ENCODE measurements around the gene KDM6A. TPM values are rescaled to one million over a fixed set of nuclear protein-coding genes. Genes with fewer than 3 reads are reported as not detected.
"Not testable (repeated sequence)": the region's sequence is repeated elsewhere in the genome, so short reads cannot be mapped to it uniquely, and the experiment has no call there.

The KDM6A gene
- polyA plus RNA-seq, 1 donor from 2014 or later = 13.2 TPM

- Mint-ChIP-seq H3K27ac (peak overlapping the region in 1 of 3 donors; percentile 43), H3K36me3 (peaks cover 8% of the 10 kb centered on the region), H3K9me3 (peaks cover 0 to 10% (median 8%) of the 10 kb centered on the region in 3 donors), H3K4me3 (peak overlapping the region in 1 of 4 donors; percentile 67), H3K27me3 (no peaks in the 10 kb centered on the region), H3K4me1 (peaks cover 12 to 29% (median 23%) of the 10 kb centered on the region in 3 donors)
Measured at GRCh38 chrX:45007598-45007997, 134.6 kb downstream of the KDM6A start.

GRCh38 chrX:45009371-45010000 is 136.5 kb downstream of the KDM6A start:
- Mint-ChIP-seq H3K27ac (no peak overlapping the region), H3K36me3 (peaks cover 5% of the 10 kb centered on the region), H3K27me3 (no peaks in the 10 kb centered on the region), H3K9me3 (peaks cover 0 to 10% (median 8%) of the 10 kb centered on the region in 3 donors), H3K4me3 (no peak overlapping the region), H3K4me1 (peaks cover 8 to 37% (median 31%) of the 10 kb centered on the region in 3 donors)

GRCh38 chrX:45011131-45011530 is 138.1 kb downstream of the KDM6A start:
- peaks cover 15 to 40% (median 39%) of the 10 kb centered on the region in 3 donors for H3K4me1 Mint-ChIP-seq

GRCh38 chrX:45011597-45011996 is 138.6 kb downstream of the KDM6A start:
- peaks cover 0 to 3% (median under 1%) of the 10 kb centered on the region in 3 donors for H3K9me3 Mint-ChIP-seq
- H3K4me3 Mint-ChIP-seq = no peak overlapping the region
- H3K4me1 Mint-ChIP-seq = peaks cover 15 to 36% (median 35%) of the 10 kb centered on the region in 3 donors
- H3K27me3 Mint-ChIP-seq = no peaks in the 10 kb centered on the region
- H3K36me3 Mint-ChIP-seq = peaks cover 4% of the 10 kb centered on the region
- H3K27ac Mint-ChIP-seq = no peak overlapping the region

More at GRCh38 chrX:45011131-45011530, 138.1 kb downstream of the KDM6A start:
- peaks cover 4% of the 10 kb centered on the region for H3K36me3 Mint-ChIP-seq
- no peaks in the 10 kb centered on the region for H3K27me3 Mint-ChIP-seq
- no peak overlapping the region for H3K4me3 Mint-ChIP-seq
- peaks cover 0 to 7% (median 4%) of the 10 kb centered on the region in 3 donors for H3K9me3 Mint-ChIP-seq
- no peak overlapping the region for H3K27ac Mint-ChIP-seq

GRCh38 chrX:45017946-45018345 is 145.0 kb downstream of the KDM6A start:
- H3K27me3 Mint-ChIP-seq = no peaks in the 10 kb centered on the region
- H3K4me1 Mint-ChIP-seq = peaks cover 22 to 46% (median 33%) of the 10 kb centered on the region in 3 donors
- H3K36me3 Mint-ChIP-seq = peaks cover 6% of the 10 kb centered on the region
- H3K4me3 Mint-ChIP-seq = no peak overlapping the region
- no peak overlapping the region for H3K27ac Mint-ChIP-seq
- H3K9me3 Mint-ChIP-seq = no peaks in the 10 kb centered on the region

- no peaks in the 10 kb centered on the region for H3K9me3 Mint-ChIP-seq
- H3K36me3 Mint-ChIP-seq = peaks cover 11% of the 10 kb centered on the region
- H3K27me3 Mint-ChIP-seq = no peaks in the 10 kb centered on the region
- H3K27ac Mint-ChIP-seq = no peak overlapping the region
- no peak overlapping the region for H3K4me3 Mint-ChIP-seq
- peaks cover 24 to 49% (median 40%) of the 10 kb centered on the region in 3 donors for H3K4me1 Mint-ChIP-seq
Measured at GRCh38 chrX:45022150-45022549, 149.2 kb downstream of the KDM6A start.

GRCh38 chrX:45024501-45024900 is 151.5 kb downstream of the KDM6A start:
- Mint-ChIP-seq H3K27me3 (no peaks in the 10 kb centered on the region), H3K27ac (peak overlapping the region in 1 of 3 donors; percentile 3), H3K36me3 (peaks cover 12% of the 10 kb centered on the region), H3K9me3 (no peaks in the 10 kb centered on the region), H3K4me3 (no peak overlapping the region), H3K4me1 (peaks cover 21 to 49% (median 48%) of the 10 kb centered on the region in 3 donors)

GRCh38 chrX:45026036-45026435 is 153.0 kb downstream of the KDM6A start:
- H3K4me1 Mint-ChIP-seq = peaks cover 27 to 56% (median 53%) of the 10 kb centered on the region in 3 donors
- no peak overlapping the region for H3K4me3 Mint-ChIP-seq
- no peaks in the 10 kb centered on the region for H3K27me3 Mint-ChIP-seq
- H3K36me3 Mint-ChIP-seq = peaks cover 13% of the 10 kb centered on the region
- no peaks in the 10 kb centered on the region for H3K9me3 Mint-ChIP-seq
- no peak overlapping the region for H3K27ac Mint-ChIP-seq

- no peaks in the 10 kb centered on the region for H3K27me3 Mint-ChIP-seq
- no peak overlapping the region for H3K4me3 Mint-ChIP-seq
- no peak overlapping the region for H3K27ac Mint-ChIP-seq
- peaks cover 8% of the 10 kb centered on the region for H3K36me3 Mint-ChIP-seq
- no peaks in the 10 kb centered on the region for H3K9me3 Mint-ChIP-seq
- peaks cover 20 to 49% (median 37%) of the 10 kb centered on the region in 3 donors for H3K4me1 Mint-ChIP-seq
Measured at GRCh38 chrX:45031830-45032378, 158.9 kb downstream of the KDM6A start.

- Mint-ChIP-seq H3K9me3 (peaks cover 0 to 2% (median 0%) of the 10 kb centered on the region in 3 donors), H3K27me3 (no peaks in the 10 kb centered on the region), H3K36me3 (peaks cover 6% of the 10 kb centered on the region), H3K4me3 (no peak overlapping the region), H3K4me1 (peaks cover 11 to 23% (median 20%) of the 10 kb centered on the region in 3 donors), H3K27ac (no peak overlapping the region)
Measured at GRCh38 chrX:45035071-45035470, 162.1 kb downstream of the KDM6A start.

GRCh38 chrX:45036161-45036560 is 163.2 kb downstream of the KDM6A start:
- Mint-ChIP-seq H3K27me3 (no peaks in the 10 kb centered on the region), H3K27ac (no peak overlapping the region), H3K36me3 (peaks cover 6% of the 10 kb centered on the region), H3K4me3 (no peak overlapping the region), H3K4me1 (peaks cover 6 to 19% (median 13%) of the 10 kb centered on the region in 3 donors), H3K9me3 (peaks cover 0 to 2% (median 0%) of the 10 kb centered on the region in 3 donors)

GRCh38 chrX:45040137-45040536 is 167.1 kb downstream of the KDM6A start:
- H3K4me3 Mint-ChIP-seq, H3K4me1 Mint-ChIP-seq, H3K27me3 Mint-ChIP-seq, H3K36me3 Mint-ChIP-seq, H3K27ac Mint-ChIP-seq, H3K9me3 Mint-ChIP-seq: not testable (repeated sequence)

GRCh38 chrX:45046417-45046816 is 173.4 kb downstream of the KDM6A start:
- no peaks in the 10 kb centered on the region for H3K9me3 Mint-ChIP-seq
- no peak overlapping the region for H3K4me3 Mint-ChIP-seq
- no peaks in the 10 kb centered on the region for H3K27me3 Mint-ChIP-seq
- peak overlapping the region in 1 of 3 donors; percentile 36 for H3K27ac Mint-ChIP-seq
- H3K4me1 Mint-ChIP-seq = peaks cover 3 to 14% (median 10%) of the 10 kb centered on the region in 3 donors
- H3K36me3 Mint-ChIP-seq = peaks cover 2% of the 10 kb centered on the region

GRCh38 chrX:45050558-45050957 is 177.6 kb downstream of the KDM6A start:
- Mint-ChIP-seq H3K9me3 (no peaks in the 10 kb centered on the region), H3K4me1 (peaks cover 8 to 10% (median 9%) of the 10 kb centered on the region in 3 donors), H3K4me3 (no peak overlapping the region), H3K27ac (no peak overlapping the region), H3K36me3 (peaks cover 4% of the 10 kb centered on the region), H3K27me3 (no peaks in the 10 kb centered on the region)

- peaks cover 5 to 8% (median 5%) of the 10 kb centered on the region in 3 donors for H3K4me1 Mint-ChIP-seq
- H3K27ac Mint-ChIP-seq = peak overlapping the region in 1 of 3 donors; percentile 43
- H3K4me3 Mint-ChIP-seq = no peak overlapping the region
- H3K9me3 Mint-ChIP-seq = no peaks in the 10 kb centered on the region
- H3K27me3 Mint-ChIP-seq = no peaks in the 10 kb centered on the region
- peaks cover 2% of the 10 kb centered on the region for H3K36me3 Mint-ChIP-seq
Measured at GRCh38 chrX:45056428-45057145, 183.6 kb downstream of the KDM6A start.

All from IgD-negative memory B cell (primary cell).